IMR-90 (cell line): ENCODE data around the gene BPIFA1. TPM values are rescaled to one million over a fixed set of nuclear protein-coding genes. Genes with fewer than 3 reads are reported as not detected.

ENCODE experiments used
- ATAC-seq: fragments of 200-7000 bp; cut with Tn5 transposase; 2 replicates; pipeline ENCODE4 v1.9.1; 2020; ENCODE audit warnings: low read depth, mild to moderate bottlenecking, moderate library complexity
- BruUV-seq: library from RNA; stranded (reverse); fragments of 400-500 nt; replicated peaks from 2 replicates; lab custom pipeline; 2021; lab: Mats Ljungman, UMichigan
- CTCF ChIA-PET: fragments of 300-600 bp; formaldehyde crosslinking; extraction: SDS; loops from one replicate; lab custom pipeline; 2021; ENCODE audit warnings: antibody characterized with exemption; lab: Yijun Ruan, JAX
- POLR2A ChIA-PET: fragments of 300-600 bp; sonication (Branson Sonifier 250); formaldehyde crosslinking; loops from one replicate; lab custom pipeline; 2022; ENCODE audit warnings: antibody characterized with exemption; ENCODE audit not compliant: unreplicated experiment; lab: Charles Lee
- DNase-seq: peaks from one replicate; pipeline ENCODE4 v3.0.0; 2013
- H2AFZ ChIP-seq: replicated peaks from 2 replicates; pipeline ENCODE3; 2013; ENCODE audit warnings: low read length, mild to moderate bottlenecking; ENCODE audit not compliant: poor library complexity
- H2AK5ac ChIP-seq: 2 replicates; pipeline ENCODE4 v1.6.1; 2013; ENCODE audit warnings: low read depth, low read length, inconsistent platforms
- H2AK9ac ChIP-seq: replicated peaks from 2 replicates; pipeline ENCODE3; 2013; ENCODE audit warnings: mild to moderate bottlenecking, low read depth, low read length, moderate library complexity; ENCODE audit not compliant: poor library complexity
- H2BK120ac ChIP-seq: 2 replicates; pipeline ENCODE4 v1.6.1; 2013; ENCODE audit warnings: low read depth, low read length, inconsistent platforms
- H2BK15ac ChIP-seq: 3 replicates; pipeline ENCODE4 v1.6.1; 2013; ENCODE audit warnings: low read depth, low read length, inconsistent platforms
- H2BK20ac ChIP-seq: 2 replicates; pipeline ENCODE4 v1.6.1; 2013; ENCODE audit warnings: low read depth, mild to moderate bottlenecking, inconsistent platforms, low read length, moderate library complexity
- H2BK5ac ChIP-seq: 2 replicates; pipeline ENCODE4 v1.6.1; 2013; ENCODE audit warnings: mild to moderate bottlenecking, low read depth, low read length, inconsistent platforms; ENCODE audit not compliant: poor library complexity, severe bottlenecking
- H3K14ac ChIP-seq: replicated peaks from 2 replicates; pipeline ENCODE4 v1.6.1; 2013; ENCODE audit warnings: low read depth, low read length, inconsistent platforms
- H3K18ac ChIP-seq: 2 replicates; pipeline ENCODE4 v1.6.1; 2013; ENCODE audit warnings: low read depth, low read length, control low read depth
- H3K23ac ChIP-seq: 2 replicates; pipeline ENCODE4 v1.6.1; 2013; ENCODE audit warnings: low read depth, low read length, inconsistent platforms
- H3K27ac ChIP-seq: 2 replicates; pipeline ENCODE4 v1.5.1; 2013; ENCODE audit warnings: mild to moderate bottlenecking, control low read depth, low read length; ENCODE audit not compliant: insufficient read depth
- H3K27me3 ChIP-seq: 2 replicates; pipeline ENCODE4 v1.6.1; 2013; ENCODE audit warnings: low read length; ENCODE audit not compliant: control insufficient read depth, insufficient read depth
- H3K36me3 ChIP-seq: 2 replicates; pipeline ENCODE4 v1.6.1; 2013; ENCODE audit warnings: low read length, mixed read lengths; ENCODE audit not compliant: control insufficient read depth, insufficient read depth
- H3K4ac ChIP-seq: 2 replicates; pipeline ENCODE4 v1.6.1; 2013; ENCODE audit warnings: low read depth, low read length, inconsistent platforms
- H3K4me1 ChIP-seq: 2 replicates; pipeline ENCODE4 v1.6.1; 2013; ENCODE audit warnings: low read length, mixed read lengths; ENCODE audit not compliant: control insufficient read depth, insufficient read depth
- H3K4me2 ChIP-seq: 2 replicates; pipeline ENCODE4 v1.6.1; 2013; ENCODE audit warnings: low read depth, mild to moderate bottlenecking, control low read depth, low read length, moderate library complexity
- H3K4me3 ChIP-seq: 2 replicates; pipeline ENCODE4 v1.5.1; 2013; ENCODE audit warnings: low read depth, mild to moderate bottlenecking, control low read depth, low read length, moderate library complexity; ENCODE audit not compliant: insufficient read depth
- H3K56ac ChIP-seq: 2 replicates; pipeline ENCODE4 v1.6.1; 2013; ENCODE audit warnings: low read length, inconsistent platforms; ENCODE audit not compliant: insufficient read depth; ENCODE audit errors: extremely low read depth
- H3K79me1 ChIP-seq, 2 experiments: 2 replicates each; pipeline ENCODE4 v1.6.1; 2013; ENCODE audit warnings: low read length in 2 of 2, inconsistent platforms in 1 of 2, low read depth in 1 of 2
- H3K9ac ChIP-seq: 2 replicates; pipeline ENCODE4 v1.6.1; 2013; ENCODE audit warnings: low read depth, low read length, control low read depth
- H3K9me1 ChIP-seq: 2 replicates; pipeline ENCODE4 v1.6.1; 2013; ENCODE audit warnings: low read length, inconsistent platforms; ENCODE audit not compliant: insufficient read depth
- H3K9me3 ChIP-seq: 2 replicates; pipeline ENCODE4 v1.6.1; 2013; ENCODE audit warnings: low read length; ENCODE audit not compliant: control insufficient read depth, insufficient read depth
- H4K20me1 ChIP-seq: 2 replicates; pipeline ENCODE4 v1.6.1; 2013; ENCODE audit warnings: low read length, inconsistent platforms; ENCODE audit not compliant: insufficient read depth
- H4K5ac ChIP-seq: 2 replicates; pipeline ENCODE4 v1.6.1; 2013; ENCODE audit warnings: mild to moderate bottlenecking, low read depth, low read length, control low read depth
- H4K8ac ChIP-seq, 2 experiments: 2 replicates each; pipeline ENCODE4 v1.6.1; 2013; ENCODE audit warnings: low read depth in 2 of 2, low read length in 2 of 2, control low read depth in 1 of 2, inconsistent platforms in 1 of 2
- H4K91ac ChIP-seq: 2 replicates; pipeline ENCODE4 v1.6.1; 2013; ENCODE audit warnings: low read depth, low read length, inconsistent platforms; ENCODE audit not compliant: insufficient read depth
- BHLHE40 ChIP-seq: fragments of 150-350 bp; IDR thresholded peaks from 2 replicates; pipeline ENCODE4 v1.6.1; 2016; ENCODE audit warnings: mild to moderate bottlenecking, low read depth, low read length
- CEBPB ChIP-seq: IDR thresholded peaks from 2 replicates; pipeline ENCODE4 v1.6.1; 2012; ENCODE audit warnings: low read depth, low read length, improper control_type of control experiment
- CHD1 ChIP-seq: IDR thresholded peaks from 2 replicates; pipeline ENCODE4 v1.6.1; 2012; ENCODE audit warnings: low read depth, low read length, improper control_type of control experiment
- CTCF ChIP-seq: conservative IDR thresholded peaks from 2 replicates; pipeline ENCODE4 v1.5.1; 2012; ENCODE audit warnings: mild to moderate bottlenecking, low read depth, low read length, improper control_type of control experiment
- ELK1 ChIP-seq: fragments of 150-350 bp; IDR thresholded peaks from 2 replicates; pipeline ENCODE4 v1.6.1; 2016; ENCODE audit warnings: low read depth, mild to moderate bottlenecking, low read length, moderate library complexity, borderline replicate concordance
- FOS ChIP-seq: fragments of 150-350 bp; IDR thresholded peaks from 2 replicates; pipeline ENCODE4 v1.6.1; 2016; ENCODE audit warnings: low read depth, low read length
- MAFK ChIP-seq: IDR thresholded peaks from 2 replicates; pipeline ENCODE4 v1.6.1; 2012; ENCODE audit warnings: low read depth, low read length, improper control_type of control experiment
- MAZ ChIP-seq: IDR thresholded peaks from 2 replicates; pipeline ENCODE4 v1.6.1; 2012; ENCODE audit warnings: low read depth, mild to moderate bottlenecking, low read length, improper control_type of control experiment, moderate library complexity, borderline replicate concordance
- MXI1 ChIP-seq: IDR thresholded peaks from 2 replicates; pipeline ENCODE4 v1.6.1; 2012; ENCODE audit warnings: low read depth, mild to moderate bottlenecking, low read length, moderate library complexity, borderline replicate concordance
- NFE2L2 ChIP-seq: fragments of 150-350 bp; IDR thresholded peaks from 2 replicates; pipeline ENCODE4 v1.6.1; 2016; ENCODE audit warnings: low read depth, mild to moderate bottlenecking, low read length
- POLR2A ChIP-seq: IDR thresholded peaks from 2 replicates; pipeline ENCODE4 v1.6.1; 2012; ENCODE audit warnings: mild to moderate bottlenecking, low read depth, low read length
- RAD21 ChIP-seq: IDR thresholded peaks from 2 replicates; pipeline ENCODE4 v1.6.1; 2012; ENCODE audit warnings: low read length, improper control_type of control experiment
- RCOR1 ChIP-seq: IDR thresholded peaks from 2 replicates; pipeline ENCODE4 v1.6.1; 2012; ENCODE audit warnings: mild to moderate bottlenecking, low read length, improper control_type of control experiment; ENCODE audit not compliant: insufficient replicate concordance
- RFX5 ChIP-seq: IDR thresholded peaks from 2 replicates; pipeline ENCODE4 v1.8.0; 2012; ENCODE audit warnings: low read depth, mild to moderate bottlenecking, low read length, moderate library complexity
- SMC3 ChIP-seq: fragments of 150-350 bp; IDR thresholded peaks from 2 replicates; pipeline ENCODE4 v1.6.1; 2016; ENCODE audit warnings: low read depth, mild to moderate bottlenecking, antibody characterized with exemption, low read length, moderate library complexity
- USF2 ChIP-seq: fragments of 150-350 bp; IDR thresholded peaks from 2 replicates; pipeline ENCODE4 v1.6.1; 2017; ENCODE audit warnings: mild to moderate bottlenecking, antibody characterized with exemption, low read length, low read depth
- WGBS, 2 experiments: methylation state at CpG; one replicate each; pipeline versions ENCODE4 v1.1.5 to v1.1.7; 2013; ENCODE audit warnings: missing lambda C conversion rate in 2 of 2; ENCODE audit not compliant: insufficient read length in 1 of 2; ENCODE audit errors: extremely low coverage in 2 of 2; 5-methylcytosine and 5-hydroxymethylcytosine counted together
- dilution Hi-C: fragments of 300-500 bp; cut with HindIII; formaldehyde crosslinking; loops from one replicate; pipeline ENCODE4 v1.14.3; 2018; ENCODE audit warnings: low sequenced_read_pairs; ENCODE audit not compliant: unreplicated experiment
- in situ Hi-C: fragments of 300-500 bp; cut with MboI; formaldehyde crosslinking; loops from 3 replicates; pipeline ENCODE4 v1.14.3; 2019; ENCODE audit warnings: low sequenced_read_pairs, inconsistent platforms, mixed read lengths
- intact Hi-C: fragments of 100-400 bp; cut with micrococcal nuclease; formaldehyde crosslinking; loops from 2 replicates; pipeline ENCODE4 v1.10.0; 2022
- polyA plus RNA-seq, 3 experiments: library from polyadenylated mRNA; depleted of rRNA; stranded (reverse); fragments of >200 nt; gene quantifications; 2 replicates each; pipeline ENCODE4 v1.2.3, GENCODE V29; 2012; ENCODE audit warnings: low replicate concordance in 1 of 3
- total RNA-seq: library from RNA; depleted of rRNA; stranded (reverse); fragments of >200 nt; gene quantifications from 2 replicates; pipeline ENCODE4 v1.2.3, GENCODE V29; 2012

Gene BPIFA1
- total and polyA plus RNA-seq, 2 of the 4 experiments (the other 2 are of a cell fraction), result not detected

GRCh38 chr20:33242319-33243100, 6.7 kb downstream of the BPIFA1 start:
- POLR2A ChIA-PET, result no interaction called here
- H3K27ac ChIP-seq, result no peak overlapping the region
- no peak for TF ChIP-seq MAZ
- no peak for TF ChIP-seq RFX5
- no peak for TF ChIP-seq MAFK
- TF ChIP-seq CTCF, result no peak
- no peak for TF ChIP-seq RCOR1
- no peak for TF ChIP-seq CEBPB
- no peak for TF ChIP-seq RAD21
- no peak for TF ChIP-seq FOS
- no peak for TF ChIP-seq USF2
- no peak for TF ChIP-seq SMC3
- no peak for TF ChIP-seq CHD1
- no peak for TF ChIP-seq POLR2A
- no peak for TF ChIP-seq NFE2L2
- TF ChIP-seq ELK1, result no peak
- TF ChIP-seq MXI1, result no peak
- no peak for TF ChIP-seq BHLHE40
- ATAC-seq (no peak), DNase-seq (no peak)
- no TSS peak for BruUV-seq
- no peak overlapping the region for H2AK5ac ChIP-seq
- no peak overlapping the region for H3K14ac ChIP-seq
- in situ Hi-C loops (no loop called here), intact Hi-C loops (no loop called here), dilution Hi-C loops (no loop called here)
- no peak overlapping the region for H2AK9ac ChIP-seq
- H3K4me2 ChIP-seq, result no peak overlapping the region
- no peak overlapping the region for H2BK15ac ChIP-seq
- H3K27me3 ChIP-seq, result peaks cover 2% of the 10 kb centered on the region
- H3K4me1 ChIP-seq, result no peaks in the 10 kb centered on the region
- no peaks in the 10 kb centered on the region for H4K20me1 ChIP-seq
- H2BK120ac ChIP-seq, result no peak overlapping the region
- CTCF ChIA-PET, result no interaction called here
- no peaks in the 10 kb centered on the region for H3K79me1 ChIP-seq
- H2BK5ac ChIP-seq, result no peak overlapping the region
- no peaks in the 10 kb centered on the region for H3K36me3 ChIP-seq
- no peak overlapping the region for H3K4me3 ChIP-seq
- no peaks in the 10 kb centered on the region for H3K9me3 ChIP-seq
- no peaks in the 10 kb centered on the region for H3K9me1 ChIP-seq
- no peak overlapping the region for H4K5ac ChIP-seq
- H3K18ac ChIP-seq, result no peak overlapping the region
- H4K8ac ChIP-seq, result no peak overlapping the region
- H2BK20ac ChIP-seq, result no peak overlapping the region
- H3K23ac ChIP-seq, result no peak overlapping the region
- no peak overlapping the region for H3K56ac ChIP-seq
- no peak overlapping the region for H2AFZ ChIP-seq
- H3K9ac ChIP-seq, result no peak overlapping the region
- no peak overlapping the region for H3K4ac ChIP-seq
- WGBS, 2 experiments, result no CpG with 5 or more reads among the region's 7 CpGs
- H4K91ac ChIP-seq, result no peak overlapping the region
